ENCODE measurements around the gene PIRT. TPM values are rescaled to one million over a fixed set of nuclear protein-coding genes. Genes with fewer than 3 reads are reported as not detected.

Gene PIRT
- total and polyA plus RNA-seq, 8 donors = under 0.01 to 2.6 (median 0.31) TPM; not detected in 4

GRCh38 chr17:10777890-10778289 lies 60.0 kb downstream of the PIRT start:
- H3K27ac ChIP-seq = peak overlapping the region; percentile 34 to 68 (median 61)
- intact Hi-C loops (cut with DNase I; ENCODE audit: low total_unique reads) = no loop called here
- no peaks in the 10 kb centered on the region for H3K36me3 ChIP-seq
- WGBS, 5 donors = 32 to 61% (median 49%) methylated on average over 6 of the region's 6 CpGs
- no peaks in the 10 kb centered on the region for H3K27me3 ChIP-seq
- no peak for TF ChIP-seq EP300 (IDR thresholded peaks at IDR 0.05)
- peak in 1 of 3 donors; percentile 17 for TF ChIP-seq POLR2AphosphoS5 (IDR thresholded peaks at IDR 0.05)
- DNase-seq = peak in 1 of 2 donors; percentile 31
- peaks cover 2 to 21% (median 7%) of the 10 kb centered on the region in 4 donors for H3K4me1 ChIP-seq
- no peak overlapping the region for H3K4me3 ChIP-seq
- no peaks in the 10 kb centered on the region for H3K9me3 ChIP-seq

DNA sequence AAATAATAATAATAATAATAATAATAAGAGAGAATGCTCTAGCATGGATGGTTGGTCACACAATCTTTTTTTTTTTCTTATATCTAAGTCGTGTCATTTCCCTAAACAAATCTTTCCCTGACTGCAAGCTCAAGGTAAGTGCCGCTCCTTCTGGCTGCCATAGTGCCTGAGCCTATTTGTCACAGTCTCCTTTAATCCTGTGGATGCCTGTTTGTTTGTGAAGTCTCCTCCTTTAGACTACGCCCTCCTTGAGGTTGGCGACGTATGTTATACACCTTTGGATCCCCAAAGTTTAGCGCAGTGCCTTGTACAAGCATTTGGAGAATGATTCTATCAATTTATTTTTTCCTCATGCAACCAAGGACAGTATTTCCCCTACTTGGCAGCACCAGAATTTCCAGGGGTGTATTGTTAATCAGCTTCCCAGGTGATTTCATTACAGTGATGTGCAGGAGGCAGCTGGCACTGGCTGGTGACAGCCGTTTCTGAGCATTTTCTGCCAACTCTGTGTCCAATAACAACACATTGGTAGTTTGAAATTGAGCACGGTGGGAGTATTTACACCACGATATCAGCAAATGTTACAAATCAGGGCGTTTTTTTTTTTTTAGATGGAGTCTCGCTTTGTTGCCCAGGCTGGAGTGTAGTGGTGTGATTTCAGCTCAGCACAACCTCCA lies 60.6 kb downstream of the PIRT start:
- peaks cover 0 to 5% (median 3%) of the 10 kb centered on the region in 4 donors for H3K9me3 ChIP-seq
- H3K27ac ChIP-seq = peak overlapping the region; percentile 34 to 68 (median 61)
- no peaks in the 10 kb centered on the region for H3K36me3 ChIP-seq
- intact Hi-C loops (cut with DNase I; ENCODE audit: low total_unique reads) = no loop called here
- no peak overlapping the region for H3K4me3 ChIP-seq
- H3K27me3 ChIP-seq = no peaks in the 10 kb centered on the region
- TF ChIP-seq POLR2A (IDR thresholded peaks at IDR 0.05) = no peak
- TF ChIP-seq POLR2AphosphoS5 (IDR thresholded peaks at IDR 0.05) = peak in 1 of 3 donors; percentile 6
- H3K4me1 ChIP-seq = peaks cover 7 to 27% (median 8%) of the 10 kb centered on the region in 4 donors
- WGBS, 5 donors = 48 to 71% (median 56%) methylated on average over 11 of the region's 11 CpGs
- DNase-seq = no peak

DNA sequence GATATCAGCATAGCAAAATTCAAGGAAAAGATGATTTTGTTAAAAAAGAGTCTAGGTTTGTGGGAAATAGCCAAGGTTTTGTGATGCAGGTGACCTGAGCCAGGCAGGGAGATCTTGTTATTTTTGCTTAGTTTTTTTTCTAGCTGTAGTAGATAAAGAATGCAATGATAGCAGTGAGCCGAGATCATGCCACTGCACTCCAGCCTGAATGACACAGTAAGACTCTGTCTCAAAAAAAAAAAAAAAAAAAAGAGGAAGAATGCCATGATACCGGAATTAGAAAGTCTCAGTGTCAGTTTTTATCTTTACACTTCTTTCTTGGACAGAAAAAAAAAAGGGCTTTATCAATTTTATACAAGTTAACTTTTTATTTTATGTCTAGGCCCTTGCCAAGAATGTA lies 61.5 kb downstream of the PIRT start:
- Histone ChIP-seq H3K9me3 (peaks cover 0 to 9% (median 6%) of the 10 kb centered on the region in 4 donors), H3K36me3 (no peaks in the 10 kb centered on the region), H3K4me3 (no peak overlapping the region), H3K27me3 (no peaks in the 10 kb centered on the region), H3K27ac (peak overlapping the region in 4 of 5 donors; percentile 38 to 68 (median 57)), H3K4me1 (peaks cover 7 to 29% (median 10%) of the 10 kb centered on the region in 4 donors)
- TF ChIP-seq POLR2A (IDR thresholded peaks at IDR 0.05) = no peak
- TF ChIP-seq EP300 (IDR thresholded peaks at IDR 0.05) = no peak
- no peak for TF ChIP-seq POLR2AphosphoS5 (IDR thresholded peaks at IDR 0.05)
- TF ChIP-seq CTCF (IDR thresholded peaks at IDR 0.05) = no peak
- no peak for DNase-seq
- WGBS, 5 donors = 16 to 41% (median 25%) methylated on average over 2 of the region's 2 CpGs
- intact Hi-C loops (cut with DNase I; ENCODE audit: low total_unique reads) = no loop called here

DNA sequence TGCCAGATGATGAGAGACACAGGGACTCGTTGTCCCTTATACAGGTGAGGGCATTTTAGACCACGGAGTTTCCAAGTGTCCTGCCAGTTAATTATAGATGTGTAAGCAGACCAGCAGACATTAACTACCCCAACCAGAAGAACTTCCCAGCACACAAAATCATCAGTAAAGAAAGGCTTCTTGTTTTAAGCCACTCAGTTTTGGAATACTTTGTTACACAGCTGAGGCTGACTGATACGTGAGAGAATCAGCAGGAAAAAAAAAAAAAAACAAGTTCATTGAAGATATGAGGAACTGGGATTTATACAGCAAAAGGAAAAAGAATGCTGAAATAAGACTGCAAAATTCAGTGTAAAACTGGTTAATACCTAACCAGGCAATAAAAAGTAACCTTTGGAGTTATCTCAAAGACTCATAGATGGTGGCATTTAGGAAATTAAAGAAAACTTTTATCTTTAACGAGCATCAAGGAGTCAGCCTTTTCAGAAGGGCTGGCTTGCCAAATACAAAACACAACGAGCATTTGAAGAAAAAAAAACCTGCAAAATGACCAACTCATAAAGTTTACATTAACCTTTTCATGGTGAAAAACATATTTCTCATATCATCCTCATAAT lies 62.0 kb downstream of the PIRT start:
- intact Hi-C loops (cut with DNase I; ENCODE audit: low total_unique reads) = no loop called here
- 57 to 72% (median 58%) methylated on average over 5 of the region's 5 CpGs for WGBS, 5 donors

More for the DNA sequence above, 62.0 kb downstream of the PIRT start:
- Histone ChIP-seq H3K9me3 (peaks cover 0 to 9% (median 6%) of the 10 kb centered on the region in 4 donors), H3K4me1 (peaks cover 7 to 32% (median 10%) of the 10 kb centered on the region in 4 donors), H3K4me3 (no peak overlapping the region), H3K27ac (peak overlapping the region; percentile 18 to 72 (median 62)), H3K27me3 (no peaks in the 10 kb centered on the region), H3K36me3 (no peaks in the 10 kb centered on the region)
- no peak for DNase-seq
- TF ChIP-seq POLR2A (IDR thresholded peaks at IDR 0.05) = no peak
- no peak for TF ChIP-seq POLR2AphosphoS5 (IDR thresholded peaks at IDR 0.05)
- TF ChIP-seq CTCF (IDR thresholded peaks at IDR 0.05) = no peak
- no peak for TF ChIP-seq EP300 (IDR thresholded peaks at IDR 0.05)
